WERI-Rb-1 (cell line): ENCODE results near the gene RPN1.

Source experiments
- DNase-seq: peaks from one replicate; pipeline ENCODE4 v3.0.0-alpha.2; 2020
- H3K27ac ChIP-seq: fragments of 250-450 bp; sonication (Bioruptor Pico); 2 replicates; pipeline ENCODE4 v1.5.1; 2020; ENCODE audit warnings: mild to moderate bottlenecking, moderate library complexity
- H3K27me3 ChIP-seq: fragments of 250-450 bp; sonication (Bioruptor Pico); 2 replicates; pipeline ENCODE4 v1.5.1; 2021; ENCODE audit warnings: mild to moderate bottlenecking, low read depth, moderate library complexity; ENCODE audit not compliant: insufficient read depth, severe bottlenecking
- H3K36me3 ChIP-seq: fragments of 250-450 bp; sonication (Bioruptor Pico); 2 replicates; pipeline ENCODE4 v1.5.1; 2020; ENCODE audit warnings: mild to moderate bottlenecking, moderate library complexity
- H3K4me3 ChIP-seq: 2 replicates; pipeline ENCODE4 v1.5.1; 2011; ENCODE audit warnings: low read depth, mild to moderate bottlenecking, control low read depth, low read length
- H3K9me3 ChIP-seq: fragments of 250-450 bp; sonication (Bioruptor Pico); 2 replicates; pipeline ENCODE4 v1.5.1; 2021; ENCODE audit warnings: mild to moderate bottlenecking, moderate library complexity; ENCODE audit not compliant: severe bottlenecking
- TF ChIP-seq, protein P1 (sequence below): IDR thresholded peaks from 2 replicates; pipeline ENCODE4 v1.5.1; 2011; ENCODE audit warnings: low read depth, mild to moderate bottlenecking, control low read depth, inconsistent platforms, low read length

RPN1 gene

DNA sequence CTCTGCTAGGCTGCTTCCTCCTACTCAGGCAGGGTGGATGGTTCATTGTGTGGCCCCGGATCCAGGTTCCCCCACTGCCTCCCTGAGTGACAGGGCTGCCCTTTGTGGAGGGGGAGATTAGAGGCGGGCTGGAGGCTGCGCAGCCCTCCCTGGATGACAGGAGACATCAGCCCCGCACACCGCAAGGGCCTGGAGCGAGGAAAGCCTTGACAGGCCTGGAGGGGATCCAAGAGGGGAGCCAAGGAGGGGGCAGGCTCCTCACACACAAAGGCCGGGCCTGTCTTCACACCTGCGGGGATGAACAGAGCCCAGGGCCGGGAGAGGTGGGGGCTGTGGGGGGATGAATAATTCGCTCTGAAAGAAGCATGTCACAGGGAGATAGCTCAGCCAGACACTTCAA is 72.9 kb downstream of the RPN1 start:
- no peaks in the 10 kb centered on the region for H3K36me3 ChIP-seq
- H3K27me3 ChIP-seq, result no peaks in the 10 kb centered on the region
- H3K4me3 ChIP-seq, result no peak overlapping the region
- TF ChIP-seq, protein P1, sequence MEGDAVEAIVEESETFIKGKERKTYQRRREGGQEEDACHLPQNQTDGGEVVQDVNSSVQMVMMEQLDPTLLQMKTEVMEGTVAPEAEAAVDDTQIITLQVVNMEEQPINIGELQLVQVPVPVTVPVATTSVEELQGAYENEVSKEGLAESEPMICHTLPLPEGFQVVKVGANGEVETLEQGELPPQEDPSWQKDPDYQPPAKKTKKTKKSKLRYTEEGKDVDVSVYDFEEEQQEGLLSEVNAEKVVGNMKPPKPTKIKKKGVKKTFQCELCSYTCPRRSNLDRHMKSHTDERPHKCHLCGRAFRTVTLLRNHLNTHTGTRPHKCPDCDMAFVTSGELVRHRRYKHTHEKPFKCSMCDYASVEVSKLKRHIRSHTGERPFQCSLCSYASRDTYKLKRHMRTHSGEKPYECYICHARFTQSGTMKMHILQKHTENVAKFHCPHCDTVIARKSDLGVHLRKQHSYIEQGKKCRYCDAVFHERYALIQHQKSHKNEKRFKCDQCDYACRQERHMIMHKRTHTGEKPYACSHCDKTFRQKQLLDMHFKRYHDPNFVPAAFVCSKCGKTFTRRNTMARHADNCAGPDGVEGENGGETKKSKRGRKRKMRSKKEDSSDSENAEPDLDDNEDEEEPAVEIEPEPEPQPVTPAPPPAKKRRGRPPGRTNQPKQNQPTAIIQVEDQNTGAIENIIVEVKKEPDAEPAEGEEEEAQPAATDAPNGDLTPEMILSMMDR, result no peak
- no peak overlapping the region for H3K27ac ChIP-seq
- peaks cover 2% of the 10 kb centered on the region for H3K9me3 ChIP-seq
- no peak for DNase-seq

GRCh38 chr3:128576290-128576689 is 74.3 kb downstream of the RPN1 start:
- TF ChIP-seq, protein P1, result no peak
- H3K4me3 ChIP-seq, result no peak overlapping the region
- no peaks in the 10 kb centered on the region for H3K36me3 ChIP-seq
- peaks cover 4% of the 10 kb centered on the region for H3K27me3 ChIP-seq
- DNase-seq, result no peak
- no peak overlapping the region for H3K27ac ChIP-seq
- peaks cover 2% of the 10 kb centered on the region for H3K9me3 ChIP-seq

DNA sequence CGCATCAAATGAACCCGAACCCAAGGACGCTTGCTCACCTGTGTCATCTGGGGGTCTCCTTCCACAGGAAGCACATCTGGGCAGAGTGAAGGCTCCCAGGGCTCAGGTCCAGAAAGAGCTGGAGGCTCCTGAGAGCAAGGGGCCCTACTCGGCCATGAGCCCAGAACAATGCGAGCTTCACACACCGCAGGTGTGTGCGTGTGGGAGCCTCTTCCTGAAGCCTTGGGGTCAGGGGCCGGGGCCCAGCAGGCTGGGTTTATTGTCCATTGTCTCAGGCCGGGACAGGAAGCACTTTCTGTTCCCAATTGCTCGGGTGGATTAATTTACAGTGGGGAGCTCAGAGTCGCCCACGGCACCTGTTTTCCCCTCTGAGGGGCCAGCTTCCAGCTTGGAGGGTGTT is 74.8 kb downstream of the RPN1 start:
- Histone ChIP-seq H3K4me3 (no peak overlapping the region), H3K27me3 (peaks cover 6% of the 10 kb centered on the region), H3K9me3 (peaks cover 2% of the 10 kb centered on the region), H3K36me3 (no peaks in the 10 kb centered on the region), H3K27ac (no peak overlapping the region)
- TF ChIP-seq, protein P1, result no peak
- DNase-seq, result no peak

DNA sequence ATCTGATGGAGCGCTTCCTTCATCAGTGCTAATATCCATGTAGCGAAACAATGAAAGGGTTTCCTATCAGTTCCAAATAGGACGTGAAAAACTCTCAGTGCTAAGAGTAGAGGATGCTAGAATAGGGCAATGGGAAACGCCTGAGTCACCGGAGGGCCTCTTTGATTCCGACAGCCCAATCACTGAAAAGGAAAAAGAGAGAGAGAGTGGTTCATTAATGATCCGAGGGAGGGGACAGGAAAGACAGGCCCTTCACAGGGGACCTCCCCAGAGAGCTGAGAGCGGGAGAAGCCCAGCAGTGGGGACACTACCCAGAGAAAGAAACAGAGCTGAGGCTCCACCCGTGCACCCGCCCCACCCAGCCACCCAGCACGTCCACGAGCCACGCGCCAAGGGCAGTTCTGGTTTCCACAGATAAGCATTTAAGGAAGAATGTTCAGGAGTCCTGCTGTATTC is 76.9 kb downstream of the RPN1 start:
- no peaks in the 10 kb centered on the region for H3K36me3 ChIP-seq
- H3K27ac ChIP-seq, result no peak overlapping the region
- TF ChIP-seq, protein P1, result no peak
- H3K9me3 ChIP-seq, result no peaks in the 10 kb centered on the region
- DNase-seq, result no peak
- no peak overlapping the region for H3K4me3 ChIP-seq
- peaks cover 12% of the 10 kb centered on the region for H3K27me3 ChIP-seq

- no peaks in the 10 kb centered on the region for H3K36me3 ChIP-seq
- no peak overlapping the region for H3K4me3 ChIP-seq
- peaks cover 12% of the 10 kb centered on the region for H3K27me3 ChIP-seq
- no peak overlapping the region for H3K27ac ChIP-seq
- TF ChIP-seq, protein P1, result no peak
- DNase-seq, result no peak
- H3K9me3 ChIP-seq, result no peaks in the 10 kb centered on the region
Measured at GRCh38 chr3:128573160-128573559, 77.5 kb downstream of the RPN1 start.

DNA sequence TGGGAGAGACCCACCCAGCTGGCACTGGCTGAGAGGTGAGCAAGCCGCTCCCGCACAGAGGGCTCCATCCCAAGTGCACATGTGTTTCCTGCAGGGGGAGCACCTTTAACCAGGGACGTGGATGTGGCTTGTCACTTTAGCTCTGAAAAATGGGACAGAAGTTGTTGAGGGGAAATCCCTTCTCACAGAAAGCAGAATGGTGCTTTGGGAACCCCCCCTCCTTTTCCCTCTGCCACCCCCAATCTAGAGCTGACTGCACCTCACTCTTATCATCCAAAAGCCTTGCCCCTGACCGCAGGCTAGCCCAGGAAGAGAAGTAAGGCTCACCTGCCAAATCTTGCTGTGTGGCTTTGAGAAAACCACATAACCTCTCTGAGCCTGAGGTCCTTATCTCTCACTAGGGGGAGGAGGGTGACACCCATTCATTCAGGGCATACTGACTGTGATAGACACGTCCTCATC is 77.9 kb downstream of the RPN1 start:
- DNase-seq, result peak; percentile 33
- Histone ChIP-seq H3K27ac (no peak overlapping the region), H3K4me3 (no peak overlapping the region), H3K36me3 (no peaks in the 10 kb centered on the region), H3K27me3 (peaks cover 12% of the 10 kb centered on the region), H3K9me3 (no peaks in the 10 kb centered on the region)
- TF ChIP-seq, protein P1, result peak; percentile 76
